Activated CD8-positive, alpha-beta memory T cell treated with anti-CD3 and anti-CD28 coated beads, Interleukin-2, amount 10 ng/mL, durations not matched to agents 7 days and 5 days (primary cell): ENCODE results near the gene RAB24. TPM values are rescaled to one million over a fixed set of nuclear protein-coding genes. Genes with fewer than 3 reads are reported as not detected.

Experiments
- ATAC-seq: fragments of 150-1000 bp; cut with Tn5 transposase; one replicate; pipeline ENCODE4 v1.10.0; 2021; ENCODE audit warnings: moderate library complexity
- CTCF ChIA-PET: fragments of 350-600 bp; sonication (Branson Sonifier 250); formaldehyde crosslinking; loops from one replicate; lab custom pipeline; 2021; ENCODE audit warnings: antibody characterized with exemption; lab: Charles Lee
- DNase-seq: peaks from one replicate; pipeline ENCODE4 v3.0.0-alpha.2; 2020
- H3K27ac Mint-ChIP-seq: one replicate; pipeline ENCODE4 v1.8.0; 2021; ENCODE audit warnings: mild to moderate bottlenecking, mixed read lengths
- H3K27me3 Mint-ChIP-seq: one replicate; pipeline ENCODE4 v1.8.0; 2021; ENCODE audit warnings: mixed read lengths
- H3K36me3 Mint-ChIP-seq: one replicate; pipeline ENCODE4 v1.8.0; 2021; ENCODE audit warnings: mild to moderate bottlenecking, mixed read lengths
- H3K4me1 Mint-ChIP-seq: one replicate; pipeline ENCODE4 v1.8.0; 2021; ENCODE audit warnings: mixed read lengths
- H3K4me3 Mint-ChIP-seq: one replicate; pipeline ENCODE4 v1.8.0; 2021; ENCODE audit warnings: mild to moderate bottlenecking, moderate library complexity, mixed read lengths
- H3K9me3 Mint-ChIP-seq: one replicate; pipeline ENCODE4 v1.8.0; 2022; ENCODE audit warnings: low read depth, mixed read lengths
- total RNA-seq, 2 experiments: library from RNA; stranded (reverse); gene quantifications; one replicate each; pipeline ENCODE4 v1.2.3, GENCODE V29; 2021

The RAB24 gene
- total RNA-seq, 2 experiments from 2014 or later = 40.5 to 50.8 TPM

DNA sequence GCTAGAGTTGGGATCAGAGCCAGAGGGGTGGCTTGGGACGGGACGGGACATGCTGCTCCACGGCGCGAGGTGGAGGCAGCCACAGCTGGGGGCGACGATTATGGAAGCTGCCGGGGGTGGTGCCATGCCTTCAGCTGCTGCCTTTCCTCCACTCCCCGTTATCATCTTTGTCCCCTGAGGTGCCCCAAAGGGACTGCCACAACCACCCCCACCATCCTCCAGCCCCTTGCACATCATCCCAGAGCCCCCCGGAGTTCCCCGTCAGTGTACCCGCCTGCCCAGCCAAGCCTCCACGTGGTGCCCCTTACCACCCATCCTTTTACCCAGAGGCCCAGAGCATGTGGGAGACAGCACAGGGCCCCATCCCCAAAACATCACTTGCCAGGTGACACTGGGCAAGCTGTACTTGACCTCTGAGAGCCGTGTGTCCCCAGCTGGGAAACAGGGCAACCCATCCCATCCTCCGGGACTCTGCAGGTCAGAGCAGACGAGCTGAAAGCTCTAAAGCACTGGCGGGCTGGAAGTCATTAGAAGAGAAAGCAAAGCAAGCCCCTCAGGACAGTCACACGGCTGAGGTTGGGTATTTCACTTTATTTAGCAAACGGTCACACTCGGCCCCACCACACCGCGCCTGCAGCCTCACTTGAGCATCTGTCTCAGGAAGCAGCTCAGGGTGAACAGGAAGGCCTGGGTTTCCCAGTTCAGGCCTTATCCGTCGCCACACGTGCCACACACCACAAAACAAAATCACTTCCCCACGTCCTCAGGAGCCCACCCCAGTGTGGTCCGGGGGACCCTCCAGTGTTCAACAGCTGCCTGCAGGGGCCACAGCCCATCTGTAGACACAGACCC, 27.7 kb upstream of the RAB24 start:
- DNase-seq (no peak), ATAC-seq (no peak)
- Mint-ChIP-seq H3K4me3 (no peak overlapping the region), H3K27ac (no peak overlapping the region), H3K36me3 (peaks cover 28% of the 10 kb centered on the region), H3K4me1 (peaks cover 19% of the 10 kb centered on the region), H3K9me3 (no peaks in the 10 kb centered on the region), H3K27me3 (no peaks in the 10 kb centered on the region)
- CTCF ChIA-PET = interaction anchor here (0.8 to 1.6 kb wide), 3 partner anchors 14 to 72 kb away, joined by 3 to 8 read pairs (median 4); no protein-coding TSS in a partner anchor

GRCh38 chr5:177329883-177330282, 26.4 kb upstream of the RAB24 start:
- CTCF ChIA-PET = interaction anchor here (1.5 kb wide), 1 partner anchor 73 kb away, joined by 4 read pairs; no protein-coding TSS in a partner anchor
- ATAC-seq (no peak), DNase-seq (no peak)

GRCh38 chr5:177328545-177329231, 25.2 kb upstream of the RAB24 start:
- no peak for ATAC-seq
- Mint-ChIP-seq H3K36me3 (peaks cover 17% of the 10 kb centered on the region), H3K4me1 (peaks cover 31% of the 10 kb centered on the region), H3K9me3 (no peaks in the 10 kb centered on the region), H3K27me3 (no peaks in the 10 kb centered on the region), H3K27ac (peak overlapping the region; percentile 76), H3K4me3 (no peak overlapping the region)
- CTCF ChIA-PET = interaction anchor here (1.0 to 2.8 kb wide), 8 partner anchors 10 to 126 kb away, joined by 3 to 12 read pairs (median 6); no protein-coding TSS in a partner anchor
- DNase-seq = no peak

More at GRCh38 chr5:177329883-177330282, 26.4 kb upstream of the RAB24 start:
- Mint-ChIP-seq H3K4me3 (no peak overlapping the region), H3K4me1 (peaks cover 25% of the 10 kb centered on the region), H3K36me3 (peaks cover 20% of the 10 kb centered on the region), H3K27ac (no peak overlapping the region), H3K9me3 (no peaks in the 10 kb centered on the region), H3K27me3 (no peaks in the 10 kb centered on the region)

- ATAC-seq (peak; percentile 77), DNase-seq (no peak)
- Mint-ChIP-seq H3K4me3 (peak overlapping the region; percentile 32), H3K36me3 (peaks cover 13% of the 10 kb centered on the region), H3K27ac (peak overlapping the region; percentile 76), H3K9me3 (no peaks in the 10 kb centered on the region), H3K27me3 (no peaks in the 10 kb centered on the region), H3K4me1 (peaks cover 37% of the 10 kb centered on the region)
- CTCF ChIA-PET = interaction anchor here (0.7 to 2.8 kb wide), 10 partner anchors 8 to 127 kb away, joined by 3 to 12 read pairs (median 5); no protein-coding TSS in a partner anchor
These were observed 24.3 kb upstream of the RAB24 start for GRCh38 chr5:177327539-177328522.

GRCh38 chr5:177325868-177326381, 22.4 kb upstream of the RAB24 start:
- Mint-ChIP-seq H3K4me3 (no peak overlapping the region), H3K27ac (no peak overlapping the region), H3K27me3 (no peaks in the 10 kb centered on the region), H3K9me3 (no peaks in the 10 kb centered on the region), H3K36me3 (peaks cover 18% of the 10 kb centered on the region), H3K4me1 (peaks cover 32% of the 10 kb centered on the region)
- no peak for DNase-seq
- CTCF ChIA-PET = interaction anchor here (0.6 to 2.8 kb wide), 4 partner anchors 7 to 21 kb away, joined by 3 to 12 read pairs (median 3); no protein-coding TSS in a partner anchor
- ATAC-seq = no peak

- ATAC-seq (no peak), DNase-seq (no peak)
- H3K27me3 Mint-ChIP-seq = no peaks in the 10 kb centered on the region
- H3K9me3 Mint-ChIP-seq = no peaks in the 10 kb centered on the region
- CTCF ChIA-PET = interaction anchor here (4.8 to 6.7 kb wide), 3 partner anchors 11 to 83 kb away, joined by 25 to 60 read pairs (median 47); no protein-coding TSS in a partner anchor
- peaks cover 49% of the 10 kb centered on the region for H3K4me1 Mint-ChIP-seq
- H3K36me3 Mint-ChIP-seq = peaks cover 17% of the 10 kb centered on the region
- no peak overlapping the region for H3K4me3 Mint-ChIP-seq
- no peak overlapping the region for H3K27ac Mint-ChIP-seq
These were observed 17.4 kb upstream of the RAB24 start for GRCh38 chr5:177320879-177321278.

DNA sequence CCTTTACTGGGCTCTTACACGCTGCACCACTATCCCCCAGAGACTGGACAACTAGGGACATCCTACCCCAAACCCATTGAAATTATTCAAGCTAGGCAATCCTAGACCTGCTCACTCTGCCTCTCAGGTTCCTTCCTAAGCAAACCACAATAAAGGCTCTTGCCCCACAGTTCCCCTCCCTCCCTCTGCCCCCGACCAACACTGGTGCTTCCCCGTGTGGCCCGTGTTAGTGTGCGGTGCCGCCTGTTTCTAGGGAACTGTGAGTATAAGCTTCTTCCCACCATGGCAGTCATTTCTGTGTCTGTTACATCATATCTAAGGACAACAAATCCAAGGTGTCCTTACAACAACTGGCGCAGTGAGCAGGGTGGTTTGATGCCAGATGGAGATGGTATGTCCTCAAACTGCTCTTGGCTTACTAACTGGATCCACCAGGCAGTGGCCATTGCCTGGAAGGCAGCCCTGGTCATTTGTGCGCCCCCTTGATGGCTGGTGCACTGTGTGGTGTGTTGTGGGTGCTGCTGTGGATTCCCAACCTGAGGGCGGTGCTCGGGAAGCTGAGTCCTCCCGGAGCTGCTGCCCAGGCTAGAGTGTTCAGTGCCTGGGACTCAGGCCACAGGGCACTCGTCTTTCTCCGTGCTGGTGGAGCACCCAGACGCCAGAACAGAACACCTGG, 16.5 kb upstream of the RAB24 start:
- no peak overlapping the region for H3K4me3 Mint-ChIP-seq
- ATAC-seq = no peak
- H3K27me3 Mint-ChIP-seq = no peaks in the 10 kb centered on the region
- H3K4me1 Mint-ChIP-seq = peaks cover 48% of the 10 kb centered on the region
- H3K9me3 Mint-ChIP-seq = no peaks in the 10 kb centered on the region
- no peak overlapping the region for H3K27ac Mint-ChIP-seq
- CTCF ChIA-PET = interaction anchor here (0.8 to 6.7 kb wide), 13 partner anchors 11 to 187 kb away, joined by 3 to 60 read pairs (median 3); partner anchors contain the start of genes LMAN2, NSD1 and PRR7
- peaks cover 17% of the 10 kb centered on the region for H3K36me3 Mint-ChIP-seq
- no peak for DNase-seq

DNA sequence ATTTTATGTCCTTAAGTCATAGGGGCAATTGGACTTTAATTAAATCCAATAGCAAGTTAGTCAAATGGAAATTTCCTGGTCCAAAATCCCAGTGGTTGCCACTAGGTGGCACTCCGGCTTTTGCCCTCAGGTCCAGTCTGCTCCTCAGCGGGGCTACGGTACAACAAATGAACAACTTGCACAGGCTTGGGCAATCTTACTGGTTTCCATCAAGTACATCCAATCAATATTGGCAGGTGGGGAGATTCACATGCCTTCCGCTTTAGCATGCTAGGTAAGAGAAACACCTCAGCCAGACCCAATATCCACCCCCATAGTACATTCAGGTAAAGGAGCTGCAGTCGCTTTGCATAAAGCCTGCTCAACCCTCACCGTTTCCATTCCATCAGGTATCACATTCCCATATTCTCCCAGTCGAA, 14.4 kb upstream of the RAB24 start:
- Mint-ChIP-seq H3K4me3 (no peak overlapping the region), H3K27ac (no peak overlapping the region), H3K9me3 (no peaks in the 10 kb centered on the region), H3K27me3 (no peaks in the 10 kb centered on the region), H3K36me3 (peaks cover 13% of the 10 kb centered on the region), H3K4me1 (peaks cover 48% of the 10 kb centered on the region)
- peak; percentile 87 for DNase-seq
- CTCF ChIA-PET = interaction anchor here (0.7 to 6.7 kb wide), 31 partner anchors 8 to 204 kb away, joined by 3 to 60 read pairs (median 5); partner anchors contain the start of genes LMAN2, PRELID1, RAB24 and RGS14
- ATAC-seq = peak; percentile 76

DNA sequence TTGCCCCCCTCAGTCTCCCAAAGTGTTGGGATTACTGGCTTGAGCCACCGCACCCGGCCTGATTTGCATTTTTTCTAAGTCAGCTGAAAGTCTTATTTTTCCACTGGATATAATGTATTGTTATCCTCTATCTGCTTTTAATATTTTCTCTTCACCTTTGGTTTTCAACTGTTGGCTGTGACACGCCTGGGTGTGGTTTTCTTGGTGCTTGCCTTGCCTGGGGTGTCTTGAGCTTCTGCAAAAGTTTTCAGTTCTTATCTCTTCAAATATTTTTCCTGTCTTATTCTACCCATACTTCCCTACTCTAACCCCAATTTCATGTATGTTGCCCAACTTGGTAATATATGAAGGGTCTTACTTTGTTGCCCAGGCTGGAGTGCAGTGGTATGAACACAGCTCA, 12.5 kb upstream of the RAB24 start:
- Mint-ChIP-seq H3K9me3 (no peaks in the 10 kb centered on the region), H3K36me3 (peaks cover 10% of the 10 kb centered on the region), H3K27ac (peak overlapping the region; percentile 42), H3K4me3 (no peak overlapping the region), H3K4me1 (peaks cover 47% of the 10 kb centered on the region), H3K27me3 (no peaks in the 10 kb centered on the region)
- CTCF ChIA-PET = interaction anchor here (0.7 to 6.7 kb wide), 13 partner anchors 9 to 202 kb away, joined by 3 to 60 read pairs (median 4); partner anchors contain the start of gene LMAN2
- DNase-seq = no peak
- no peak for ATAC-seq

- Mint-ChIP-seq H3K4me1 (peaks cover 53% of the 10 kb centered on the region), H3K4me3 (no peak overlapping the region), H3K27ac (no peak overlapping the region), H3K36me3 (peaks cover 12% of the 10 kb centered on the region), H3K9me3 (no peaks in the 10 kb centered on the region), H3K27me3 (no peaks in the 10 kb centered on the region)
- DNase-seq (no peak), ATAC-seq (no peak)
- CTCF ChIA-PET = interaction anchor here (0.7 to 6.7 kb wide), 11 partner anchors 8 to 202 kb away, joined by 3 to 60 read pairs (median 4); partner anchors contain the start of gene LMAN2
These were observed 11.9 kb upstream of the RAB24 start for GRCh38 chr5:177315411-177315810.
